GM23338 (cell line): ENCODE results near the gene STAM2. TPM values are rescaled to one million over a fixed set of nuclear protein-coding genes. Genes with fewer than 3 reads are reported as not detected.

Experiments used
- ATAC-seq: fragments of 200-7000 bp; cut with Tn5 transposase; 3 replicates; pipeline ENCODE4 v1.9.1; 2020
- DNase-seq: peaks from one replicate; pipeline ENCODE4 v3.0.0-alpha.2; 2015; ENCODE audit warnings: low spot score
- H2AFZ ChIP-seq: fragments of 200-600 bp; sonication (generic); 2 replicates; pipeline ENCODE4 v1.8.0; 2016; ENCODE audit warnings: antibody characterized with exemption, mild to moderate bottlenecking, moderate library complexity
- H3F3A ChIP-seq: fragments of 200-600 bp; sonication (generic); replicated peaks from 2 replicates; pipeline ENCODE4 v1.8.0; 2017; ENCODE audit warnings: antibody characterized with exemption, mixed run types, low read depth
- H3K27ac ChIP-seq: fragments of 200-600 bp; sonication (generic); 2 replicates; pipeline ENCODE4 v1.6.1; 2016; ENCODE audit warnings: low read depth
- H3K27me3 ChIP-seq: fragments of 200-600 bp; sonication (generic); 2 replicates; pipeline ENCODE4 v1.8.0; 2016; ENCODE audit warnings: mild to moderate bottlenecking, mixed run types, moderate library complexity; ENCODE audit not compliant: insufficient read depth
- H3K36me3 ChIP-seq: fragments of 200-600 bp; sonication (generic); 2 replicates; pipeline ENCODE4 v1.8.0; 2016; ENCODE audit warnings: mild to moderate bottlenecking; ENCODE audit not compliant: insufficient read depth
- H3K4me1 ChIP-seq: fragments of 200-600 bp; sonication (generic); 2 replicates; pipeline ENCODE4 v1.8.0; 2016; ENCODE audit warnings: mild to moderate bottlenecking, moderate library complexity; ENCODE audit not compliant: insufficient read depth
- H3K4me2 ChIP-seq: fragments of 200-600 bp; sonication (generic); 2 replicates; pipeline ENCODE4 v1.7.1; 2017; ENCODE audit warnings: mixed run types
- H3K4me3 ChIP-seq: fragments of 200-600 bp; sonication (generic); 2 replicates; pipeline ENCODE4 v1.6.1; 2016; ENCODE audit warnings: mixed run types
- H3K79me2 ChIP-seq: fragments of 200-600 bp; sonication (generic); replicated peaks from 2 replicates; pipeline ENCODE4 v1.8.0; 2017; ENCODE audit warnings: mild to moderate bottlenecking; ENCODE audit not compliant: insufficient read depth
- H3K9me2 ChIP-seq: fragments of 200-600 bp; sonication (generic); 2 replicates; pipeline ENCODE4 v1.8.0; 2017; ENCODE audit not compliant: insufficient read depth
- H4K20me1 ChIP-seq: fragments of 200-600 bp; sonication (generic); replicated peaks from 2 replicates; pipeline ENCODE4 v1.8.0; 2017; ENCODE audit warnings: mild to moderate bottlenecking; ENCODE audit not compliant: insufficient read depth
- H3K27ac Mint-ChIP-seq: 2 replicates; pipeline ENCODE4 v1.8.0; 2020; ENCODE audit warnings: inconsistent platforms, mild to moderate bottlenecking, moderate library complexity, mixed read lengths
- H3K27me3 Mint-ChIP-seq: 3 replicates; pipeline ENCODE4 v1.8.0; 2022; ENCODE audit warnings: low read depth, mild to moderate bottlenecking, moderate library complexity, mixed read lengths, inconsistent platforms; ENCODE audit not compliant: insufficient read depth, poor library complexity
- H3K36me3 Mint-ChIP-seq: 3 replicates; pipeline ENCODE4 v1.8.0; 2021; ENCODE audit warnings: low read depth, mild to moderate bottlenecking, inconsistent platforms, moderate library complexity, mixed read lengths
- H3K4me1 Mint-ChIP-seq: 3 replicates; pipeline ENCODE4 v1.8.0; 2020; ENCODE audit warnings: mild to moderate bottlenecking, inconsistent platforms, mixed read lengths
- H3K4me3 Mint-ChIP-seq: 3 replicates; pipeline ENCODE4 v1.8.0; 2021; ENCODE audit warnings: moderate library complexity, mild to moderate bottlenecking, inconsistent platforms, mixed read lengths
- H3K9me3 Mint-ChIP-seq: 3 replicates; pipeline ENCODE4 v1.8.0; 2020; ENCODE audit warnings: moderate library complexity, mild to moderate bottlenecking, inconsistent platforms, mixed read lengths
- CREB1 ChIP-seq: fragments of 250-450 bp; sonication (Bioruptor Pico); IDR thresholded peaks from 2 replicates; pipeline ENCODE4 v1.5.0; 2020; ENCODE audit warnings: low read depth, mild to moderate bottlenecking, moderate library complexity
- ETS1 ChIP-seq: IDR thresholded peaks from 2 replicates; pipeline ENCODE4 v1.6.1; 2016; ENCODE audit warnings: antibody characterized with exemption
- EZH2phosphoT487 ChIP-seq: fragments of 200-600 bp; sonication (generic); IDR thresholded peaks from one replicate; pipeline ENCODE4 v1.8.1; 2018; ENCODE audit warnings: antibody characterized with exemption; ENCODE audit not compliant: unreplicated experiment
- POLR2AphosphoS5 ChIP-seq: IDR thresholded peaks from 2 replicates; pipeline ENCODE4 v1.6.1; 2016; ENCODE audit warnings: antibody characterized with exemption, low read depth
- ZNF114 ChIP-seq: fragments of 250-450 bp; sonication (Bioruptor Pico); IDR thresholded peaks from 2 replicates; pipeline ENCODE4 v1.5.0; 2020; ENCODE audit warnings: mild to moderate bottlenecking, moderate library complexity
- ZNF331 ChIP-seq: fragments of 250-450 bp; sonication (Bioruptor Pico); IDR thresholded peaks from 2 replicates; pipeline ENCODE4 v1.5.0; 2020; ENCODE audit warnings: low read depth, mild to moderate bottlenecking, moderate library complexity
- polyA plus RNA-seq: library from polyadenylated mRNA; unstranded; fragments of >200 nt; fragmentation: Nextera tagmentation; extraction: Ambion mirVana; gene quantifications from 2 replicates; pipeline ENCODE4 v1.2.1, GENCODE V29; 2016
- total RNA-seq: library from RNA; depleted of rRNA; stranded (reverse); fragments of >200 nt; shearing (Covaris generic); gene quantifications from 2 replicates; pipeline ENCODE4 v1.2.3, GENCODE V29; 2014
- TF ChIP-seq, protein P1 (sequence below): IDR thresholded peaks from one replicate; pipeline ENCODE4 v1.6.1; 2018; ENCODE audit warnings: antibody characterized with exemption; ENCODE audit not compliant: unreplicated experiment
- TF ChIP-seq, protein P2 (sequence below): fragments of 250-450 bp; sonication (Bioruptor Pico); IDR thresholded peaks from 2 replicates; pipeline ENCODE4 v1.5.0; 2020; ENCODE audit warnings: mild to moderate bottlenecking, moderate library complexity

Gene STAM2
- total and polyA plus RNA-seq, 2 experiments from 2014 or later, result 4.6 to 18.2 TPM

DNA sequence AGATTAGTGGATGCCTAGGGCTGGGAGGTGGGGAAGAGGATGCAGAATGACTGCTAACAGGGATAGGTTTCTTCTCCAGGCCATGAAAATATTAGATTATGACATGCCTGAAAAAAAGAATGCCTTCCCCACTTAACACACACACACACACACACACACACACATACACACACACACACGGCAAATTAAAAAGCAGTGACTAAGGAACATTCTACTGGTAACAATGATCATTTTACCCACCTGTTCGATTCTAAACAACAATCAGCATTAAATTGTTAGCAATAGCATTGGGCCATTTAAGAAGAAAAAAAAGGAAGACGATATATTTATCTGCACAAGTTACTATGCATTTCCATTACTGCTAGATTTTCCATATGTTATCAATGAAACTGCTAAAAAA lies 87.6 kb downstream of the STAM2 start (continued):
- TF ChIP-seq ETS1 (no peak), CREB1 (CRISPR knock-in tag) (no peak), ZNF331 (CRISPR knock-in tag) (no peak), POLR2AphosphoS5 (no peak), ZNF114 (no peak)
- TF ChIP-seq, protein P1, sequence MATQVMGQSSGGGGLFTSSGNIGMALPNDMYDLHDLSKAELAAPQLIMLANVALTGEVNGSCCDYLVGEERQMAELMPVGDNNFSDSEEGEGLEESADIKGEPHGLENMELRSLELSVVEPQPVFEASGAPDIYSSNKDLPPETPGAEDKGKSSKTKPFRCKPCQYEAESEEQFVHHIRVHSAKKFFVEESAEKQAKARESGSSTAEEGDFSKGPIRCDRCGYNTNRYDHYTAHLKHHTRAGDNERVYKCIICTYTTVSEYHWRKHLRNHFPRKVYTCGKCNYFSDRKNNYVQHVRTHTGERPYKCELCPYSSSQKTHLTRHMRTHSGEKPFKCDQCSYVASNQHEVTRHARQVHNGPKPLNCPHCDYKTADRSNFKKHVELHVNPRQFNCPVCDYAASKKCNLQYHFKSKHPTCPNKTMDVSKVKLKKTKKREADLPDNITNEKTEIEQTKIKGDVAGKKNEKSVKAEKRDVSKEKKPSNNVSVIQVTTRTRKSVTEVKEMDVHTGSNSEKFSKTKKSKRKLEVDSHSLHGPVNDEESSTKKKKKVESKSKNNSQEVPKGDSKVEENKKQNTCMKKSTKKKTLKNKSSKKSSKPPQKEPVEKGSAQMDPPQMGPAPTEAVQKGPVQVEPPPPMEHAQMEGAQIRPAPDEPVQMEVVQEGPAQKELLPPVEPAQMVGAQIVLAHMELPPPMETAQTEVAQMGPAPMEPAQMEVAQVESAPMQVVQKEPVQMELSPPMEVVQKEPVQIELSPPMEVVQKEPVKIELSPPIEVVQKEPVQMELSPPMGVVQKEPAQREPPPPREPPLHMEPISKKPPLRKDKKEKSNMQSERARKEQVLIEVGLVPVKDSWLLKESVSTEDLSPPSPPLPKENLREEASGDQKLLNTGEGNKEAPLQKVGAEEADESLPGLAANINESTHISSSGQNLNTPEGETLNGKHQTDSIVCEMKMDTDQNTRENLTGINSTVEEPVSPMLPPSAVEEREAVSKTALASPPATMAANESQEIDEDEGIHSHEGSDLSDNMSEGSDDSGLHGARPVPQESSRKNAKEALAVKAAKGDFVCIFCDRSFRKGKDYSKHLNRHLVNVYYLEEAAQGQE, result no peak

DNA sequence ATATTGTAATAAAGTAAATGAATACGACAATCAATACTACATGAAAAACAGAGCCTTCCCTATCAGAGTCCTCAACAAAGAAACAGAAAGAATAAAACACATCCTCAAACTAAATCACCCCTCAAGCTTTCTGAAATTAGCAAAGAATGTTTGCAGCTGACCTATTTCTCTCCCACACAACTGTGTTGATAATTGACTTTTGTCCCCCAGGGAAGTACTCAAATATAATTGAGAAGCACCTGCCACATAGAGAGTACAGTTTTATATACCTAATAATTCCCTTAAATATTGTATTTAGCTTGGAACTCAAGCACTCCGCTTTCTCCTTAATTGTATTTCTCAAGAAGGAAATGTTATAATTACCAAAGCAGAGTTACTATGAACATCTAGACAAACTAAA lies 89.3 kb downstream of the STAM2 start:
- Mint-ChIP-seq H3K4me1 (no peaks in the 10 kb centered on the region), H3K4me3 (no peak overlapping the region), H3K9me3 (no peaks in the 10 kb centered on the region), H3K36me3 (no peaks in the 10 kb centered on the region), H3K27ac (no peak overlapping the region), H3K27me3 (peaks cover 2% of the 10 kb centered on the region)
- Histone ChIP-seq H3K27ac (no peak overlapping the region), H3F3A (no peaks in the 10 kb centered on the region), H4K20me1 (no peaks in the 10 kb centered on the region), H3K79me2 (no peaks in the 10 kb centered on the region), H3K27me3 (no peaks in the 10 kb centered on the region), H3K36me3 (no peaks in the 10 kb centered on the region), H3K9me2 (no peaks in the 10 kb centered on the region), H3K4me3 (no peak overlapping the region), H3K4me1 (no peaks in the 10 kb centered on the region), H2AFZ (no peak overlapping the region), H3K4me2 (no peak overlapping the region)
- ATAC-seq (no peak), DNase-seq (no peak)
- TF ChIP-seq ZNF331 (CRISPR knock-in tag), result no peak
- TF ChIP-seq, protein P1, result no peak
- TF ChIP-seq, protein P2, sequence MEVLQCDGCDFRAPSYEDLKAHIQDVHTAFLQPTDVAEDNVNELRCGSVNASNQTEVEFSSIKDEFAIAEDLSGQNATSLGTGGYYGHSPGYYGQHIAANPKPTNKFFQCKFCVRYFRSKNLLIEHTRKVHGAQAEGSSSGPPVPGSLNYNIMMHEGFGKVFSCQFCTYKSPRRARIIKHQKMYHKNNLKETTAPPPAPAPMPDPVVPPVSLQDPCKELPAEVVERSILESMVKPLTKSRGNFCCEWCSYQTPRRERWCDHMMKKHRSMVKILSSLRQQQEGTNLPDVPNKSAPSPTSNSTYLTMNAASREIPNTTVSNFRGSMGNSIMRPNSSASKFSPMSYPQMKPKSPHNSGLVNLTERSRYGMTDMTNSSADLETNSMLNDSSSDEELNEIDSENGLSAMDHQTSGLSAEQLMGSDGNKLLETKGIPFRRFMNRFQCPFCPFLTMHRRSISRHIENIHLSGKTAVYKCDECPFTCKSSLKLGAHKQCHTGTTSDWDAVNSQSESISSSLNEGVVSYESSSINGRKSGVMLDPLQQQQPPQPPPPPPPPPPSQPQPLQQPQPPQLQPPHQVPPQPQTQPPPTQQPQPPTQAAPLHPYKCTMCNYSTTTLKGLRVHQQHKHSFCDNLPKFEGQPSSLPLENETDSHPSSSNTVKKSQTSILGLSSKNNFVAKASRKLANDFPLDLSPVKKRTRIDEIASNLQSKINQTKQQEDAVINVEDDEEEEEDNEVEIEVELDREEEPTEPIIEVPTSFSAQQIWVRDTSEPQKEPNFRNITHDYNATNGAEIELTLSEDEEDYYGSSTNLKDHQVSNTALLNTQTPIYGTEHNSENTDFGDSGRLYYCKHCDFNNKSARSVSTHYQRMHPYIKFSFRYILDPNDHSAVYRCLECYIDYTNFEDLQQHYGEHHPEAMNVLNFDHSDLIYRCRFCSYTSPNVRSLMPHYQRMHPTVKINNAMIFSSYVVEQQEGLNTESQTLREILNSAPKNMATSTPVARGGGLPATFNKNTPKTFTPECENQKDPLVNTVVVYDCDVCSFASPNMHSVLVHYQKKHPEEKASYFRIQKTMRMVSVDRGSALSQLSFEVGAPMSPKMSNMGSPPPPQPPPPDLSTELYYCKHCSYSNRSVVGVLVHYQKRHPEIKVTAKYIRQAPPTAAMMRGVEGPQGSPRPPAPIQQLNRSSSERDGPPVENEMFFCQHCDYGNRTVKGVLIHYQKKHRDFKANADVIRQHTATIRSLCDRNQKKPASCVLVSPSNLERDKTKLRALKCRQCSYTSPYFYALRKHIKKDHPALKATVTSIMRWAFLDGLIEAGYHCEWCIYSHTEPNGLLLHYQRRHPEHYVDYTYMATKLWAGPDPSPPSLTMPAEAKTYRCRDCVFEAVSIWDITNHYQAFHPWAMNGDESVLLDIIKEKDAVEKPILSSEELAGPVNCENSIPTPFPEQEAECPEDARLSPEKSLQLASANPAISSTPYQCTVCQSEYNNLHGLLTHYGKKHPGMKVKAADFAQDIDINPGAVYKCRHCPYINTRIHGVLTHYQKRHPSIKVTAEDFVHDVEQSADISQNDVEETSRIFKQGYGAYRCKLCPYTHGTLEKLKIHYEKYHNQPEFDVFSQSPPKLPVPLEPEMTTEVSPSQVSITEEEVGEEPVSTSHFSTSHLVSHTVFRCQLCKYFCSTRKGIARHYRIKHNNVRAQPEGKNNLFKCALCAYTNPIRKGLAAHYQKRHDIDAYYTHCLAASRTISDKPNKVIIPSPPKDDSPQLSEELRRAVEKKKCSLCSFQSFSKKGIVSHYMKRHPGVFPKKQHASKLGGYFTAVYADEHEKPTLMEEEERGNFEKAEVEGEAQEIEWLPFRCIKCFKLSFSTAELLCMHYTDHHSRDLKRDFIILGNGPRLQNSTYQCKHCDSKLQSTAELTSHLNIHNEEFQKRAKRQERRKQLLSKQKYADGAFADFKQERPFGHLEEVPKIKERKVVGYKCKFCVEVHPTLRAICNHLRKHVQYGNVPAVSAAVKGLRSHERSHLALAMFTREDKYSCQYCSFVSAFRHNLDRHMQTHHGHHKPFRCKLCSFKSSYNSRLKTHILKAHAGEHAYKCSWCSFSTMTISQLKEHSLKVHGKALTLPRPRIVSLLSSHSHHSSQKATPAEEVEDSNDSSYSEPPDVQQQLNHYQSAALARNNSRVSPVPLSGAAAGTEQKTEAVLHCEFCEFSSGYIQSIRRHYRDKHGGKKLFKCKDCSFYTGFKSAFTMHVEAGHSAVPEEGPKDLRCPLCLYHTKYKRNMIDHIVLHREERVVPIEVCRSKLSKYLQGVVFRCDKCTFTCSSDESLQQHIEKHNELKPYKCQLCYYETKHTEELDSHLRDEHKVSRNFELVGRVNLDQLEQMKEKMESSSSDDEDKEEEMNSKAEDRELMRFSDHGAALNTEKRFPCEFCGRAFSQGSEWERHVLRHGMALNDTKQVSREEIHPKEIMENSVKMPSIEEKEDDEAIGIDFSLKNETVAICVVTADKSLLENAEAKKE (CRISPR knock-in tag), result no peak
- TF ChIP-seq ZNF114, result no peak
- no peak for TF ChIP-seq EZH2phosphoT487
- no peak for TF ChIP-seq CREB1 (CRISPR knock-in tag)
